Measurements from ENCODE around the gene SEMA4C.

GRCh38 chr2:96831679-96832078 is 38.2 kb downstream of the SEMA4C start:
- TF ChIP-seq CTCF (IDR thresholded peaks at IDR 0.05), result no peak
- no peak for TF ChIP-seq EZH2phosphoT487 (IDR thresholded peaks at IDR 0.05)

Measured in neural progenitor cell (in vitro differentiated cells).